ENCODE data around the gene USH1C. TPM values are rescaled to one million over a fixed set of nuclear protein-coding genes. Genes with fewer than 3 reads are reported as not detected.

Gene USH1C
- total RNA-seq, 4 donors from 2014 or later: 1.0 to 5.9 (median 3.9) TPM; not detected in 1

Other genes with a start within 250 kb of the USH1C start
- gene NCR3LG1, start 192.6 kb downstream of the USH1C start, total RNA-seq: 1 to 10 TPM; 2.8 to 7.8 (median 7.2) TPM
- gene KCNJ11, start 155.8 kb downstream of the USH1C start, total RNA-seq: 10 to 100 TPM in 3 of 4 donors, 1 to 10 TPM in 1; 7.3 to 18.9 (median 15.9) TPM
- gene ABCC8, start 67.6 kb downstream of the USH1C start, total RNA-seq: 10 to 100 TPM; 10.9 to 19.1 (median 15.1) TPM
- gene OTOG, start 2.8 kb upstream of the USH1C start, total RNA-seq: not detected
- not detected for gene MYOD1, start 175.2 kb upstream of the USH1C start, total RNA-seq
- gene KCNC1, start 190.4 kb upstream of the USH1C start, total RNA-seq: under 1 TPM in 2 of 4 donors, not detected in 2; under 0.01 to 0.73 TPM